SJCRH30 (cell line): Measurements from ENCODE around the gene PRKN. TPM values are rescaled to one million over a fixed set of nuclear protein-coding genes. Genes with fewer than 3 reads are reported as not detected.

Experiments used
- DNase-seq, 2 experiments: peaks; one replicate each; pipeline ENCODE4 v3.0.0-alpha.2; 2015 to 2020
- H3K27ac ChIP-seq: fragments of 250-450 bp; sonication (Bioruptor Pico); 2 replicates; pipeline ENCODE4 v1.5.1; 2020; ENCODE audit warnings: mild to moderate bottlenecking, moderate library complexity
- H3K27me3 ChIP-seq: fragments of 250-450 bp; sonication (Bioruptor Pico); 2 replicates; pipeline ENCODE4 v1.5.1; 2020; ENCODE audit warnings: mild to moderate bottlenecking, moderate library complexity
- H3K36me3 ChIP-seq: fragments of 250-450 bp; sonication (Bioruptor Pico); 2 replicates; pipeline ENCODE4 v1.5.1; 2020; ENCODE audit warnings: mild to moderate bottlenecking, moderate library complexity
- H3K4me1 ChIP-seq: fragments of 250-450 bp; sonication (Bioruptor Pico); 2 replicates; pipeline ENCODE4 v1.5.1; 2020; ENCODE audit warnings: mild to moderate bottlenecking, moderate library complexity
- H3K4me3 ChIP-seq: fragments of 250-450 bp; sonication (Bioruptor Pico); 2 replicates; pipeline ENCODE4 v1.5.1; 2020; ENCODE audit warnings: mild to moderate bottlenecking, moderate library complexity
- H3K9me3 ChIP-seq: fragments of 250-450 bp; sonication (Bioruptor Pico); replicated peaks from 2 replicates; pipeline ENCODE4 v1.5.1; 2020; ENCODE audit warnings: mild to moderate bottlenecking, moderate library complexity
- total RNA-seq: library from RNA; depleted of rRNA; stranded (reverse); fragments of >200 nt; shearing (Covaris generic); gene quantifications from 2 replicates; pipeline ENCODE4 v1.2.3, GENCODE V29; 2014

PRKN gene
- total RNA-seq, 1 experiment from 2014 or later = not detected

GRCh38 chr6:162379757-162380409 is 347.7 kb downstream of the PRKN start:
- Histone ChIP-seq H3K27me3 (no peaks in the 10 kb centered on the region; the same call in 1 of the 2 replicates), H3K27ac (no peak overlapping the region), H3K9me3 (no peaks in the 10 kb centered on the region), H3K36me3 (no peaks in the 10 kb centered on the region), H3K4me3 (no peak overlapping the region), H3K4me1 (peaks cover 11% of the 10 kb centered on the region; the same call in 1 of the 2 replicates)
- DNase-seq = peak; percentile 21 to 56

DNA sequence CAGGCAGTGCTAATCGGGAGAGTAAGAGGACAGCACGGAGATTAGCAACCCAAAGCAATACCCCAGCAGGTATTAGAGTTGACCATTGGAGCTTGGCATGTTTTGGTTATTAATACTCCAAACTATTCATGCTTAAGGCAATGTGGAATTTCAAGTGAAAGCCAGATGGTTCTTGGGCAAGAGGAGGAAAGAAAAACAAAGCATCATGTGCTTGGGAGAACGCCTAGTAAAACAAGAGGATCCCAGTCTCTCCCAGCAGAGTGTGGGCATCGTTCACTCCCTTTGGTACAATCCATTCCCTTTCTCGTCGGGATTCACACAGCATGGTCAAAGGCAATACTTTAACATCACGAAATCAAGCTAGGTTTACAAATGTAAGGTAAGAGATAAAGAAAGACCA is 349.8 kb downstream of the PRKN start:
- Histone ChIP-seq H3K4me1 (peaks cover 11% of the 10 kb centered on the region; the same call in 1 of the 2 replicates), H3K9me3 (no peaks in the 10 kb centered on the region), H3K27ac (no peak overlapping the region), H3K27me3 (no peaks in the 10 kb centered on the region; the same call in 1 of the 2 replicates), H3K36me3 (no peaks in the 10 kb centered on the region), H3K4me3 (no peak overlapping the region)
- no peak for DNase-seq

GRCh38 chr6:162373868-162374267 is 353.7 kb downstream of the PRKN start:
- no peak for DNase-seq
- Histone ChIP-seq H3K4me1 (no peaks in the 10 kb centered on the region; the same call in 1 of the 2 replicates), H3K27ac (no peak overlapping the region), H3K9me3 (no peaks in the 10 kb centered on the region), H3K36me3 (no peaks in the 10 kb centered on the region), H3K27me3 (no peaks in the 10 kb centered on the region; the same call in 1 of the 2 replicates), H3K4me3 (no peak overlapping the region)

DNA sequence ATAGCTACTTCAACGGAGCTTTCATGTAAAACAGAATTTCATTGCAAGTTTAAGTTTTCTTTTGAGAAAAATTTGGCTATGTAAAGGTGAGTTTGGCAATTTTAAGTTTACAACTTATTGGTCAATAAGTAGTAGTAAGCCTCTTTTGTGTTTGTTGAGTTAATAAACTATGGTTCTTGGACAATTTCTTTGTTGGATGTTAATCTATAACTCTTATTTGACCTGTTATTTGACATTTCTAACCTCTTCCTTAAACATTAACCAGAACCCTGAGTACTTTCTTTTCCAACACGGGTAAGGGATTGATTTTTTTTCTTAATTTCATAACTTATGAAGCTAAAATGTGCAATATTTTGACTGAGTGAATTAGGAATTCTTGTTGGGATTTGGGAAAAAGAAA is 354.4 kb downstream of the PRKN start:
- Histone ChIP-seq H3K9me3 (no peaks in the 10 kb centered on the region), H3K27ac (no peak overlapping the region), H3K36me3 (no peaks in the 10 kb centered on the region), H3K27me3 (no peaks in the 10 kb centered on the region; the same call in 1 of the 2 replicates), H3K4me1 (no peaks in the 10 kb centered on the region), H3K4me3 (no peak overlapping the region)
- DNase-seq = no peak

GRCh38 chr6:162372106-162372505 is 355.5 kb downstream of the PRKN start:
- no peaks in the 10 kb centered on the region; the same call in 1 of the 2 replicates for H3K27me3 ChIP-seq
- H3K4me3 ChIP-seq = no peak overlapping the region
- H3K27ac ChIP-seq = no peak overlapping the region
- H3K9me3 ChIP-seq = no peaks in the 10 kb centered on the region
- H3K36me3 ChIP-seq = no peaks in the 10 kb centered on the region
- DNase-seq = no peak
- H3K4me1 ChIP-seq = no peaks in the 10 kb centered on the region

- H3K27me3 ChIP-seq = no peaks in the 10 kb centered on the region; the same call in 1 of the 2 replicates
- H3K4me3 ChIP-seq = no peak overlapping the region
- no peaks in the 10 kb centered on the region for H3K4me1 ChIP-seq
- H3K9me3 ChIP-seq = no peaks in the 10 kb centered on the region
- no peak overlapping the region for H3K27ac ChIP-seq
- DNase-seq = no peak
- no peaks in the 10 kb centered on the region for H3K36me3 ChIP-seq
Measured at GRCh38 chr6:162371121-162371520, 356.4 kb downstream of the PRKN start.

- no peaks in the 10 kb centered on the region for H3K4me1 ChIP-seq
- DNase-seq = no peak
- no peaks in the 10 kb centered on the region for H3K9me3 ChIP-seq
- no peak overlapping the region for H3K4me3 ChIP-seq
- H3K27ac ChIP-seq = no peak overlapping the region
- H3K36me3 ChIP-seq = no peaks in the 10 kb centered on the region
- H3K27me3 ChIP-seq = no peaks in the 10 kb centered on the region; the same call in 1 of the 2 replicates
Measured at GRCh38 chr6:162369091-162369490, 358.5 kb downstream of the PRKN start.

DNA sequence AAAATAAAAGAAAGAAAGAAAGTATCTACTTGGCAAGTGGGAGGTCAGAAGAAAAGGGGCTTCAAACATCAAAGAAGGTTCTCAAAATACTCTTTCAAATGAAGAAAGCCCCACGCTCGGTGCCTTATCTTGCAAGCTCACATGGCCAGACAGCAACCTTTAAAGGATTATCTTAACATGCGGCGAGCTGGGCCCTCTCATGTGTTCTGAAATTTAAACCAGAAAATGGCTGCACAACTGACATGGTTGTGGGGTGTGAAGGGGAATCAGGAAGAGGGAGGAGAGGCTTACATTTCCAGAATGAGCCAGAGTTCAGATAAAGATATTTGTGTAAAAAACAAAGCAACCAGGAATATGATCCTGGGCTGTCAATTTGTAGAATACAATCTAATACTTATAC is 363.1 kb downstream of the PRKN start:
- H3K27ac ChIP-seq = no peak overlapping the region
- DNase-seq = no peak
- no peaks in the 10 kb centered on the region for H3K36me3 ChIP-seq
- H3K4me1 ChIP-seq = no peaks in the 10 kb centered on the region
- H3K27me3 ChIP-seq = no peaks in the 10 kb centered on the region
- H3K4me3 ChIP-seq = no peak overlapping the region
- no peaks in the 10 kb centered on the region for H3K9me3 ChIP-seq

DNA sequence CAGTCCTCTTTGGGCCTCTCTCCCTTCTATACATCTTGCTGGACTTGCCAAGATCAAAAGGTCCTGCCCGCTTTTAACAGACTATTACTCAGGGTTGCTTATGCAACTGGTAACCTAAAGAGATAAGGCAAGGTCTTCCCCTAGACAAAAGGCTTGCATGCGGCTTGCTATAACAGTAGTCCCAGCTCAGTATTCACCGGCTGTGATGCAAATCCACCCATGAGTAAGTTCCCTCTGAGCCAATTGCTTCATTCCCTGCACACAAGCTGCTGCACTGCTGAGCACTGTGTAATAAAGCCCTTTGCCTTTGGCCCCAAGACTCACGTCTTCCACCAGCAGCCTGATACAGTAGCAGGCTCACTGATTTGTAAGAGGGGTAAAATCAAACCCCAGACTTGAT is 363.8 kb downstream of the PRKN start:
- Histone ChIP-seq H3K9me3 (no peaks in the 10 kb centered on the region), H3K4me3 (no peak overlapping the region), H3K36me3 (no peaks in the 10 kb centered on the region), H3K4me1 (no peaks in the 10 kb centered on the region), H3K27ac (no peak overlapping the region), H3K27me3 (no peaks in the 10 kb centered on the region)
- DNase-seq = no peak

DNA sequence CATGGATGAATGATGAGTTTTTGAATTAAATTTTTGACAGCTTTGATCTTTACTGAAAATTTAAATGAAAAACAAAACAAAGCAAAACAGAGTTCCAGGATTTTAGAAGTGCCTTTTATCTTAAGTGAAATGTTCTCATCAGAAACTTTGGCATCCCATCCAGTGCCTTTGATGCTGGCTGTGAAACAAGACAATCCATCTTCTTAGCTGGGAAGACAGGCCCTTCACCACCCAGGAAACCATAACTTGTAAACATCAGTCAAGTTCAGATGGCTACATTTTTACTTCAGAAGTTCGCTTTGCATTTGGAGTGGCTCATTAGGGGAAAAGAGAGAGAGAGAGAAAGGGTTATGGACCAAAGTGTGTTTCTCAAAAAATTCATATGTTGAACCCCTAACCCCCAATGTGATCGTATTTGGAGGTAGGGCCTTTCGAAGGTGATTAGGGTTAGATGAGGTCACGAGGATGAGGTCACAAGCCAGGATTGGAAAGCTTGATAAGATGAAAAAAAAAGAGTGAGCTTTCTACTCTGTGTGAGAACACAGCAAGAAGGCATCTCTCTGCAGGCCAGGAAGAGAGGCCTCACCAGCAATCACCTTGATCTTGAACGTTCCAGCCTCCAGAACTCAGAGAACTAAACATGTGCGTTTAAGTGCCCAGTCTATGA is 366.5 kb downstream of the PRKN start:
- no peaks in the 10 kb centered on the region for H3K4me1 ChIP-seq
- no peak for DNase-seq
- H3K27ac ChIP-seq = no peak overlapping the region
- no peak overlapping the region for H3K4me3 ChIP-seq
- no peaks in the 10 kb centered on the region for H3K36me3 ChIP-seq
- no peaks in the 10 kb centered on the region for H3K9me3 ChIP-seq
- no peaks in the 10 kb centered on the region for H3K27me3 ChIP-seq

GRCh38 chr6:162358625-162359024 is 368.9 kb downstream of the PRKN start:
- H3K27ac ChIP-seq = no peak overlapping the region
- no peak for DNase-seq
- H3K27me3 ChIP-seq = no peaks in the 10 kb centered on the region
- no peak overlapping the region for H3K4me3 ChIP-seq
- no peaks in the 10 kb centered on the region for H3K4me1 ChIP-seq
- no peaks in the 10 kb centered on the region for H3K9me3 ChIP-seq
- no peaks in the 10 kb centered on the region for H3K36me3 ChIP-seq

GRCh38 chr6:162345051-162345511 is 382.5 kb downstream of the PRKN start:
- DNase-seq = no peak
- H3K9me3 ChIP-seq = peaks cover 3% of the 10 kb centered on the region; the same call in 1 of the 2 replicates
- no peaks in the 10 kb centered on the region for H3K27me3 ChIP-seq
- H3K36me3 ChIP-seq = no peaks in the 10 kb centered on the region; the same call in 1 of the 2 replicates
- no peak overlapping the region for H3K27ac ChIP-seq
- no peak overlapping the region for H3K4me3 ChIP-seq
- no peaks in the 10 kb centered on the region for H3K4me1 ChIP-seq

- no peaks in the 10 kb centered on the region for H3K4me1 ChIP-seq
- H3K27me3 ChIP-seq = no peaks in the 10 kb centered on the region
- H3K36me3 ChIP-seq = no peaks in the 10 kb centered on the region; the same call in 1 of the 2 replicates
- DNase-seq = no peak
- H3K4me3 ChIP-seq = no peak overlapping the region
- H3K9me3 ChIP-seq = peaks cover 3% of the 10 kb centered on the region; the same call in 1 of the 2 replicates
- no peak overlapping the region for H3K27ac ChIP-seq
Measured at GRCh38 chr6:162344646-162345010, 382.9 kb downstream of the PRKN start.

DNA sequence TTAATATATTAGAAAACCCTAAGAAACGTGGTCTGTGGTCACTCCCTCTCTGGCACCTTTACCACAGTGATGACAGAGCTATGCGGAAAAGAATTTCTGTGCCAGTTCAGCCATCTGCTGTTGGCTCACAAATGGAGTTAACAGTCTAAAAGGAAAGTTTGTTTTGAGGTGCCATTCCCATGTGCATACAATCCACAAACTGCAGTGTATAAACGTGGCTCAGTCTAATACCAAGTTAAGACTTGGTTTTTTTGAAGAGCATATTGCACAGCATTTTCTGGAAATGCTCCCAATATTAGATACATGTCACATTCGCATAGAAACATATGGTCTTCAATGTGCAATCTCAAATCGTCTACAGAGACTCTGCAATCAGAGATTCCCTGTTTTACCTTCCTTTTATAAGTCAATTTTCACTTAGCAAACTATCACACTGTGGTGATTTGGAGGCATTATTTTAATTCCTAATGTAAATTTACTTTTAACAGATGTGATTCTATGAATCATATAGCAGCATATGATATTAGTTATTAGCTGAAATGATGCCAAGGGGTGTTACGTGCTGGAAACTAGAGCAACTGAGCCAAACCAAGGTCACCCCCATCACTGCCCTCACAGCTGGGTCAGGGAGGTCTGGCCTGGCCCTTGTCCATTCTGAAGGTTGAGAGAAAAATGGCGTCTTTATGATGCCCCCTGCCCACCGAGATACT is 383.5 kb downstream of the PRKN start:
- Histone ChIP-seq H3K27ac (no peak overlapping the region), H3K27me3 (no peaks in the 10 kb centered on the region), H3K36me3 (no peaks in the 10 kb centered on the region; the same call in 1 of the 2 replicates), H3K9me3 (peaks cover 3% of the 10 kb centered on the region; the same call in 1 of the 2 replicates), H3K4me3 (no peak overlapping the region), H3K4me1 (no peaks in the 10 kb centered on the region)
- no peak for DNase-seq
